ENCODE data around the gene LGR5. TPM values are rescaled to one million over a fixed set of nuclear protein-coding genes. Genes with fewer than 3 reads are reported as not detected.

LGR5 gene, protein sequence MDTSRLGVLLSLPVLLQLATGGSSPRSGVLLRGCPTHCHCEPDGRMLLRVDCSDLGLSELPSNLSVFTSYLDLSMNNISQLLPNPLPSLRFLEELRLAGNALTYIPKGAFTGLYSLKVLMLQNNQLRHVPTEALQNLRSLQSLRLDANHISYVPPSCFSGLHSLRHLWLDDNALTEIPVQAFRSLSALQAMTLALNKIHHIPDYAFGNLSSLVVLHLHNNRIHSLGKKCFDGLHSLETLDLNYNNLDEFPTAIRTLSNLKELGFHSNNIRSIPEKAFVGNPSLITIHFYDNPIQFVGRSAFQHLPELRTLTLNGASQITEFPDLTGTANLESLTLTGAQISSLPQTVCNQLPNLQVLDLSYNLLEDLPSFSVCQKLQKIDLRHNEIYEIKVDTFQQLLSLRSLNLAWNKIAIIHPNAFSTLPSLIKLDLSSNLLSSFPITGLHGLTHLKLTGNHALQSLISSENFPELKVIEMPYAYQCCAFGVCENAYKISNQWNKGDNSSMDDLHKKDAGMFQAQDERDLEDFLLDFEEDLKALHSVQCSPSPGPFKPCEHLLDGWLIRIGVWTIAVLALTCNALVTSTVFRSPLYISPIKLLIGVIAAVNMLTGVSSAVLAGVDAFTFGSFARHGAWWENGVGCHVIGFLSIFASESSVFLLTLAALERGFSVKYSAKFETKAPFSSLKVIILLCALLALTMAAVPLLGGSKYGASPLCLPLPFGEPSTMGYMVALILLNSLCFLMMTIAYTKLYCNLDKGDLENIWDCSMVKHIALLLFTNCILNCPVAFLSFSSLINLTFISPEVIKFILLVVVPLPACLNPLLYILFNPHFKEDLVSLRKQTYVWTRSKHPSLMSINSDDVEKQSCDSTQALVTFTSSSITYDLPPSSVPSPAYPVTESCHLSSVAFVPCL
- not detected in 2 replicates for total RNA-seq

DNA sequence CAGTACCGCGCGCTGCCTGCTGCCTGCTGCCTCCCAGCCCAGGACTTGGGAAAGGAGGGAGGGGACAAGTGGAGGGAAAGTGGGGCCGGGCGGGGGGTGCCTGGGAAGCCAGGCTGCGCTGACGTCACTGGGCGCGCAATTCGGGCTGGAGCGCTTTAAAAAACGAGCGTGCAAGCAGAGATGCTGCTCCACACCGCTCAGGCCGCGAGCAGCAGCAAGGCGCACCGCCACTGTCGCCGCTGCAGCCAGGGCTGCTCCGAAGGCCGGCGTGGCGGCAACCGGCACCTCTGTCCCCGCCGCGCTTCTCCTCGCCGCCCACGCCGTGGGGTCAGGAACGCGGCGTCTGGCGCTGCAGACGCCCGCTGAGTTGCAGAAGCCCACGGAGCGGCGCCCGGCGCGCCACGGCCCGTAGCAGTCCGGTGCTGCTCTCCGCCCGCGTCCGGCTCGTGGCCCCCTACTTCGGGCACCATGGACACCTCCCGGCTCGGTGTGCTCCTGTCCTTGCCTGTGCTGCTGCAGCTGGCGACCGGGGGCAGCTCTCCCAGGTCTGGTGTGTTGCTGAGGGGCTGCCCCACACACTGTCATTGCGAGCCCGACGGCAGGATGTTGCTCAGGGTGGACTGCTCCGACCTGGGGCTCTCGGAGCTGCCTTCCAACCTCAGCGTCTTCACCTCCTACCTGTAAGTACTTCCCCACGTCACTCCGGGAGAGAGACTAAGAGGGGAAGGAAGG, at the start of gene LGR5:
TSS of gene LGR5 (plus strand) at position 186 of the 732 bp plus-strand sequence. CDS start at position 469, 283 bp downstream.

Other genes starting within 250 kb of the LGR5 start
- gene ZFC3H1, start 224.1 kb downstream of the LGR5 start, total RNA-seq = 20.5 and 21.4 TPM in 2 replicates
- gene THAP2, start 224.5 kb downstream of the LGR5 start, total RNA-seq = 2.3 and 6.2 TPM in 2 replicates
- gene TMEM19, start 246.3 kb downstream of the LGR5 start, total RNA-seq = 26.0 and 32.1 TPM in 2 replicates

Data from epithelial cell of umbilical artery (primary cell).